IPS-18c (cell line): Measurements from ENCODE around the gene KPNA4.
"Not testable (repeated sequence)": the region's sequence is repeated elsewhere in the genome, so short reads cannot be mapped to it uniquely, and the experiment has no call there.

ENCODE experiments used
- H3K4me3 ChIP-seq: 2 replicates; pipeline ENCODE4 v1.7.0; 2013; ENCODE audit warnings: low read depth, mild to moderate bottlenecking, low read length, moderate library complexity; ENCODE audit not compliant: insufficient read depth
- H3K9me3 ChIP-seq: one replicate; pipeline ENCODE4 v1.6.1; 2013; ENCODE audit warnings: mild to moderate bottlenecking, low read length, moderate library complexity; ENCODE audit not compliant: control insufficient read depth, insufficient read depth

KPNA4 gene, protein sequence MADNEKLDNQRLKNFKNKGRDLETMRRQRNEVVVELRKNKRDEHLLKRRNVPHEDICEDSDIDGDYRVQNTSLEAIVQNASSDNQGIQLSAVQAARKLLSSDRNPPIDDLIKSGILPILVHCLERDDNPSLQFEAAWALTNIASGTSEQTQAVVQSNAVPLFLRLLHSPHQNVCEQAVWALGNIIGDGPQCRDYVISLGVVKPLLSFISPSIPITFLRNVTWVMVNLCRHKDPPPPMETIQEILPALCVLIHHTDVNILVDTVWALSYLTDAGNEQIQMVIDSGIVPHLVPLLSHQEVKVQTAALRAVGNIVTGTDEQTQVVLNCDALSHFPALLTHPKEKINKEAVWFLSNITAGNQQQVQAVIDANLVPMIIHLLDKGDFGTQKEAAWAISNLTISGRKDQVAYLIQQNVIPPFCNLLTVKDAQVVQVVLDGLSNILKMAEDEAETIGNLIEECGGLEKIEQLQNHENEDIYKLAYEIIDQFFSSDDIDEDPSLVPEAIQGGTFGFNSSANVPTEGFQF

DNA sequence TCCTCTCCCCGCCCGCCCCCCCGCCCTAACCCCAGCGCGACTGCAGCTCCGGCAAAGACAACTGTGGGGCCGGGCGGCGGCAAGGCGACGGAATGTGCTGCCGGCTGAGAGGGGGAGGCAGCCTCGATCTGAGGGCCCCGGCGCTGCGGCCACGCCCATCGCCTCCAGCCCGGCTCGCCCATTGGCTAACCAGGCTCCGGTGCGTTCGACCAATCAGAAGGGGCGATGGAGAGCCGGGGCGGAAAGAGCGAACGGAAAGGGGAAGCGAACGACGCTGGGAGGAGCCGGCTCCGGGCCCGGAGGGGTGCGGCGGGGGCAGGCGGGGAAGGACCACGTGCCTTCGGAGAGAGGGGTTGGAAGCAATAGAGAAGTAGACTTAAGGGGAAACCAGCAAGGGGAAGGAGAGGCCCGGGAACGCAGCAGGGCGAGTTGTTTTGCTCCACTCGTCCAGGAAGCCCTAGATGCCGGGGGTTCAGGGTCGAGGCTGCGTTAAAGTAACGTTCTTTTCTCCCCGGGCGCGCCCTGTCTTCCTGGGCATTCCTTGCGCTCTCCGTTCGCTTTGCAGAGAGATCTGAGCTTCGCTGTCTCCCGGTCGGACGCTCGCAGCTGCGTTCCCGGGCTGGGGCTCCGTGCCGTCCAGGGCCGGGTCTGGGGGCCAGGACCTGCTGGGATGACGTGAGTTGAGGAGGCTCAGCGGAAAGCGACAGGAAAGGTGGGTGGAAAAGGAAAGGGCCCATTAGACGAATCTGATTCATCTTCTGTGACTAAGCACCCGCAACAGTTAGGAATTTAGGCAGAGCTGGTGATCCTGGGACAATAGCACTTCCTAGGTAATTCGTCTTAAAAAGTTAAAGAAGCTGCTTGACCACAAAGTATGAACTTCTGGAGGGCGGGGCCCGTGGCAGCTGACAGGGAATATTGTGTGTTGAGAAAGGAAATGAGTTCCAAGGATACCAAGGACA is at the start of gene KPNA4:
Gene KPNA4 (minus strand): TSS at position 130 of the 962 bp plus-strand sequence. CDS start 289 bp downstream, outside the sequence.
- H3K4me3 ChIP-seq = peak within 1 kb of the TSS; percentile 73
- H3K9me3 ChIP-seq = peaks cover 5% of the 10 kb centered on the region

DNA sequence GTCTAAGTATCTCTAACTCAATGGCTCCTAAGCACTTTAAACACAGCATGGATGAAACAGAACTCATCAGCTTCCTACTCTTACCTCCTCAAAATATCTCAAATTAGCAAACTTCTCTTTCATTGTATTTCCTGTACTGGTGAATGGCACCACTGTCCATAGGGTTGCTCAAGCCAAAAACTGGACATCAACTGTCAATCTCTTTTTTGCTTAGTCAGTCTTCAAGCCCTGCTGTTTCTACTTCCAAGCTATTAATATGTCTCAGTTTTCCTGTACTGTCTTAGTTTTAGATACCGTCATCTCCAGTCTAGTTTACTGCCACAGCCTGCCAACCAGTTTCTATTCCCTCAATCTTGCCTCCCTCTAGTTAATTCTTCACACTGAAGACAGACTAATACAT is 48.3 kb upstream of the KPNA4 start:
- Histone ChIP-seq H3K4me3 (no peak overlapping the region), H3K9me3 (no peaks in the 10 kb centered on the region)

DNA sequence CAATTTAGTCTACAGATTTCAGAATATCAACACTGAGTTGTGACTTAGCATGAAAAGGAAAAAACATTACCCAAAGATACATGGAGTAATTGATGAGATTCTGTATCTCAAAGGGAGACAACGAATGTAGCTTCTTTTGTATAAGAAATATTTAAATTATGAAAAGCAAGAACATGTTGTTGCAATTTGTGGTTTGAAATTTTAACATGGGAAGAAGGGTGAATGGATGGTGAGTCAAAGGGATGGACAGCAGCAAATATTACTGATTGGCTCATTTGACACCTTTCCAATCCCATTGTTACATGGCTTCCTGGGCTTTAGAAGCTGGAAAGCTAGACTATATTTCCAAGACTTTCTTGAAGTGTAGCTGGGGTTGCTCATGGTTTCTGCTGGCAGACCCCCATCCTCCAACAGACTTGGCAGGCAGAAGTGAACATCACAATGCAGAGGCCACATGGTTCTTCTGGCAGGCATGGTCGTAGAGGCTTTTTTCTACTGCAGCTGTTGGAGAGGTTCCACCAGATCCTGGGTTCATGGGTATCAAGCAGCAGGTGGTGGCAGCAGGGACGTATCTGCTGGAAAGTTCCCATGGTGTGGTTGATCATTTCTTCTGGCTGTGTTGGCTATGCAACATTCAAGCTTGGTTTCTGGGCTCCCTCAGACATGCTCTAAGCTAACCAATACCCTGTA is 47.2 kb upstream of the KPNA4 start:
- H3K9me3 ChIP-seq = no peaks in the 10 kb centered on the region
- no peak overlapping the region for H3K4me3 ChIP-seq

DNA sequence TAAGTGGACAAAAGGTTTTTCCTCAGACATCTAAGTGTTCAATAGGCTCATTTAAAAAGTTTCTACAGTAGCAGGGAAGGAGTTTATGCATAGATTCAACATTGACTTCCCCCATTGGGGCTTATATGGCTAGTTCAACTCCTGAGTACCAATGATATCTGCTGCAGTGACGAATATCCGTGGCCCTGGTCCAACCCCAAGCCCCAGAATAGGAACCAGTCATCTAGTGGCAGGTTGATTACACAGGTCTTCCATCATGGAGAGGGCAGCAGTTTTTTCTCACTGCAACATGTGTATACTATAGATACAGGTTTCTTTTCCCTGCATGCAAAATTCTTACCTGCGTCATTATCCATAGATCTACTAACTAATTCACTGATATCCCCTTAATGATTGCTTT is 45.8 kb upstream of the KPNA4 start:
- Histone ChIP-seq H3K9me3 (no peaks in the 10 kb centered on the region), H3K4me3 (no peak overlapping the region)

- Histone ChIP-seq H3K4me3 (no peak overlapping the region), H3K9me3 (no peaks in the 10 kb centered on the region)
Observed at GRCh38 chr3:160608870-160609269, 43.5 kb upstream of the KPNA4 start.

GRCh38 chr3:160607826-160608225 is 42.5 kb upstream of the KPNA4 start:
- Histone ChIP-seq H3K4me3 (no peak overlapping the region), H3K9me3 (no peaks in the 10 kb centered on the region)

- no peak overlapping the region for H3K4me3 ChIP-seq
- H3K9me3 ChIP-seq = no peaks in the 10 kb centered on the region
Observed at GRCh38 chr3:160605315-160605714, 39.9 kb upstream of the KPNA4 start.

DNA sequence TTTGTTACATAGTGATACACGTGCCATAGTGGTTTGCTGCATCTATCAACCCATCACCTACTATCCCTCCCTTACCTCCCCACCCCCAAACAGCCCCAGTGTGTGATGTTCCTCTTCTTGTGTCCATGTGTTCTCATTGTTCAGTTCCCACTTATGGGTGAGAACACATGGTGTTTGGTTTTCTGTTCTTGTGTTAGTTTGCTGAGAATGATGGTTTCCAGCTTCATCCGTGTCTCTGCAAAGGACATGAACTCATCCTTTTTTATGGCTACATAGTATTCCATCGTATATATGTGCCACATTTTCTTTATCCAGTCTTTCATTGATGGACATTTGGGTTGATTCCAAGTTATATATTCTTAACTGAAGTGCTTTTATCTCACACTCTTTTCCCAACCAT is 38.5 kb upstream of the KPNA4 start:
- H3K4me3 ChIP-seq, H3K9me3 ChIP-seq: not testable (repeated sequence)

DNA sequence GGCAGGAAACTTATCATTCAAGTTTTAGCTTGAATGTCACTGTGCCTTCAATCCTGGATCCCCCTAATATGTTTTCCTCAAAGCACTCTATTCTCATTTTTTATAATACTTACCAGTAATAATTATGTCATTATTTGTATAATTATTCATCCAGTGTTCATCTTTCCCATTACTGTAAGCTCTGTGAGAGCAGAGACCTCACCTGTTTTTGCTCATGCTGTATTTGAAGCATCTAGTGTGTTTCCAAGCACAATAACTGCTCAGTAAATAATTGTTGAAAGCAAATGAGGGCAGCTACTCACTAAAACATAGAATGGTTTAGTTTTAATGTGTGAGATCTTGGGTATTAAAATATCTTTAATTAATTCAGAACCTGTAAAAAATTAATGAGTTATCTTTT is 36.9 kb upstream of the KPNA4 start:
- Histone ChIP-seq H3K4me3 (no peak overlapping the region), H3K9me3 (no peaks in the 10 kb centered on the region)

GRCh38 chr3:160601288-160601687 is 35.9 kb upstream of the KPNA4 start:
- Histone ChIP-seq H3K4me3 (no peak overlapping the region), H3K9me3 (no peaks in the 10 kb centered on the region)

DNA sequence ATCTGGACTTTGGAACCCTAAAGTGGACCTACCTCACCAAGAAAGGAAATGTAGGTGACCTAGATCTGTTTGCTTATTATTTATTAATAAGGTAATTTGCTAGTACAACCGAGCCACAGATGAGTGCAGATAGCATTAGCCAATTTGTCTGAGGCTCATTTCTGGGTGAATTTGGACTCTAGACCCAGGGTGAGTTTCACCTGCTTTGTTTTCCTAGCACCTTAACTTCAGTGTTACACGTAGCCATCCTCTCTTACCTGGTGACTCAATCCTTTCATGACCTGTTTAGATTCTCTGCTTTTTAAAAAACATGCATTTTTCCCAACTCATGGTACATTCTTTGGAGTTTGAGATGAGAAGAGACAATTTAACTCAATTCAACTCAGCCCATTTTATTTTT is 33.5 kb upstream of the KPNA4 start:
- H3K4me3 ChIP-seq = no peak overlapping the region
- H3K9me3 ChIP-seq = no peaks in the 10 kb centered on the region

DNA sequence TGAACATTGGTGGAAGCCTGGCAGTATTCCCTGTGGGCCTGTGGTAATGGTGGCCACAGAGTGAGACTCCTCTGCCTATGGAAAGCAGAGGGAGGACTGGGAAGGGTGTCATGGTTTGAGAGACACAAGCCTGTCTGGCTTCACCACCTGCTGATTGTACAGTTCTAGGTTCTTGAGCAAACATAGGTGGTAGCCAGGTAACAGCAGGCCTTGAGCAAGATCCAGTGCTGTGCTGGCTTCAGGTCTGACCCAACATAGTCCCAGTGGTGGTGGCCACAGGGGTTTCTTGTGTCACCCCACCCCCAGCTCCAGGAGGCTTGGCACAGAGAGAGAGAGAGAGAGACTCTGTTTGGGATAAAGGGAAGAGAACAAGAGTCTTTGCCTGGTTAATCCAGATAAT is 22.7 kb upstream of the KPNA4 start:
- H3K4me3 ChIP-seq = no peak overlapping the region
- no peaks in the 10 kb centered on the region for H3K9me3 ChIP-seq

- Histone ChIP-seq H3K4me3 (no peak overlapping the region), H3K9me3 (no peaks in the 10 kb centered on the region)
Observed at GRCh38 chr3:160587105-160587504, 21.7 kb upstream of the KPNA4 start.

DNA sequence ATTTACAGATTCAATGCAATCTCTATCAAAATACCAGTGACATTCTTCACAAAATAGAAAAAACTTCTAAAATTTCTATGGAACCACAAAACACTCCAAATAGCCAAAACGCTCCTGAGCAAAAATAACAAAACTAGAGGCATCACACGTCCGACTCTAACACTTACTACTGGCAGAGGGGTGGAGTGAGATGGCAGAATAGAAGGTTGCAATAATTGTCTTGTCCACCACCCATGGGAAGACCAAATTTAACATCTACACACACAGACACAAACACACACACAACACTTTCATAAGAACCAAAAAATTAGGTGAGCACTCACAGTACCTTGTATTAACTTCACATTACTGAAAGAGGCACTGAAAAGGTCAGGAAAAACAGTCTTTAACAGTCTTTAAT is 21.3 kb upstream of the KPNA4 start:
- no peaks in the 10 kb centered on the region for H3K9me3 ChIP-seq
- no peak overlapping the region for H3K4me3 ChIP-seq

GRCh38 chr3:160583451-160583850 is 18.1 kb upstream of the KPNA4 start:
- Histone ChIP-seq H3K4me3 (no peak overlapping the region), H3K9me3 (no peaks in the 10 kb centered on the region)

- Histone ChIP-seq H3K4me3 (no peak overlapping the region), H3K9me3 (no peaks in the 10 kb centered on the region)
Observed at GRCh38 chr3:160580938-160581337, 15.6 kb upstream of the KPNA4 start.

- Histone ChIP-seq H3K4me3 (no peak overlapping the region), H3K9me3 (no peaks in the 10 kb centered on the region)
Observed at GRCh38 chr3:160577556-160578195, 12.3 kb upstream of the KPNA4 start.
